GM21737 (cell line): ENCODE results near the gene MAGEA12.
"Not testable (repeated sequence)": the region's sequence is repeated elsewhere in the genome, so short reads cannot be mapped to it uniquely, and the experiment has no call there.

Source experiments
- ATAC-seq: cut with Tn5 transposase; IDR thresholded peaks from one replicate; pipeline ENCODE4 v1.9.1; 2021; ENCODE audit warnings: mild to moderate bottlenecking, moderate library complexity; ENCODE audit not compliant: unreplicated experiment

Gene MAGEA12

DNA sequence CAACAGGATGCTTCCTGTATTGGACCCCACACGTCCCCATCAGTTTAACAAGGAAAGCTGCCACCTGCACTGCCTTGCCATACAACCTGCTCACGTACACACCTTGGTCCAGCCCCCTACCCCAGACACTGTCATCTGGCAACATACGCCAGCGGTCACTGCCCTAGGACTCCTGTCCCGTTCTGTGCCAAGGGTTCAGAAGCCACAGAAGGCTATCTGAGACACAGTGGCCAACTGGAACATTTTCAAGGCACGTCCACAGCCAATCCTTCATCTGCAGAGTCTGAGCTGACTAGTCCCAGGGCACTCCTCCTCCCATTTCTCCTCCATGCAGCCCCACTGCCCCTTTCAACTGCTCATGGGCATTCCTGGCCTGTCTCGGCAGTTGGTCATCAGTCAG, 28.0 kb downstream of the MAGEA12 start:
- ATAC-seq, result not testable (repeated sequence)

DNA sequence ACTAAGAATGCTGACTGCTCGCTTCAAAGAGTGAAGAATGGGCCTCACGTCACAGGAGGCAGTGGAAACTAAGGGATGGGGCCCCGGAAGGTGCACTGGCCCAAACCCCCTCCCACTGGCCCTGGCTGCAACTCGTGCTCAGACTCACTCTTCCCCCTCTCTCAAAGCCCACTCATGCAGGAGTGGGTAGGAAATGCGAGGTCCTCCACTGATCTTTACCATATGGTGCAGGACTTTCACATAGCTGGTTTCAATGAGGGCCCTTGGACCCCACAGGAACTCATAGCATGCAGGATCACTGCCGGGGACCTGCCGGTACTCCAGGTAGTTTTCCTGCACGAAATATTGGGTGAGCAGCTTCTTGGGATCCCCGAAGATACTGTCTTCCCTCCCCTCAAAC, 33.0 kb downstream of the MAGEA12 start:
- ATAC-seq, result not testable (repeated sequence)

GRCh38 chrX:152769549-152770289, 36.2 kb downstream of the MAGEA12 start, which contains the start of gene MAGEA6:
Gene MAGEA6 (minus strand): TSS chrX:152769689. CDS start chrX:152767650, 2,039 bp downstream.
- not testable (repeated sequence) for ATAC-seq

DNA sequence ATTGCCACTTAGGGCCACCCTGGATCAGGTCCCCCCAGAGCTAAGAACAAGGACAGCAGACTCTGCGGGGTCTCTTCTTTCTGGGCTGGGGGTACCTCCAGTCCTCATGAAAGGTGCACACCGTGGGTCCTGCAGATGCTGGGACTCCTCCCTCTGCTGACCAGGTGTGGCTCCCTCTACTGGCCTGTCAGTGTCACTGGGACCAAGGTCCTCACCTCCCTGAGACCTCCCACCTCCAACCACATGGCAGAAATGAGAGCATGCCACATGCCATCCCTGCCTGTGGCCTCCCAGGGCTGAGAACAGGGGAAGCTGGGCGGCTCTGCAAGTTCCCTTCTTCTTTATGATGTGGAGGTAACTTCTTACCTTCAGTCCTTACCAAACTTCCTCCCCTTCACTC, 53.5 kb downstream of the MAGEA12 start:
- not testable (repeated sequence) for ATAC-seq
